WTC11 (cell line): Measurements from ENCODE around the gene MEF2B.

Source experiments
- ARID4B ChIP-seq: sonication (generic); formaldehyde crosslinking; IDR thresholded peaks from 2 replicates; pipeline ENCODE4 v1.8.0; 2023; ENCODE audit warnings: missing genetic modification reagents, mild to moderate bottlenecking, borderline replicate concordance
- CBFB ChIP-seq: sonication (generic); formaldehyde crosslinking; IDR thresholded peaks from 2 replicates; pipeline ENCODE4 v1.8.1; 2022; ENCODE audit warnings: mild to moderate bottlenecking, low read depth, missing genetic modification reagents
- CTCF ChIP-seq: fragments of 200-600 bp; IDR thresholded peaks from 2 replicates; pipeline ENCODE4 v1.8.0; 2022; ENCODE audit warnings: antibody characterized with exemption
- FOXK1 ChIP-seq: sonication (generic); formaldehyde crosslinking; IDR thresholded peaks from 2 replicates; pipeline ENCODE4 v1.8.0; 2022; ENCODE audit warnings: mild to moderate bottlenecking, moderate library complexity, missing genetic modification reagents
- FOXP1 ChIP-seq: sonication (generic); formaldehyde crosslinking; IDR thresholded peaks from 2 replicates; pipeline ENCODE4 v1.8.0; 2022; ENCODE audit warnings: missing genetic modification reagents, mild to moderate bottlenecking, moderate library complexity, borderline replicate concordance
- SMAD3 ChIP-seq: sonication (generic); formaldehyde crosslinking; IDR thresholded peaks from 2 replicates; pipeline ENCODE4 v1.8.0; 2022; ENCODE audit warnings: missing genetic modification reagents, mild to moderate bottlenecking, borderline replicate concordance
- TCF7 ChIP-seq: sonication (generic); formaldehyde crosslinking; IDR thresholded peaks from 2 replicates; pipeline ENCODE4 v1.8.0; 2022; ENCODE audit warnings: mild to moderate bottlenecking, low read depth, missing genetic modification reagents, moderate library complexity
- ZBTB21 ChIP-seq: sonication (generic); formaldehyde crosslinking; IDR thresholded peaks from 2 replicates; pipeline ENCODE4 v1.8.1; 2023; ENCODE audit warnings: mild to moderate bottlenecking, missing genetic modification reagents, borderline replicate concordance
- ZNF671 ChIP-seq: fragments of 250-450 bp; sonication (Bioruptor Pico); IDR thresholded peaks from 2 replicates; pipeline ENCODE4 v1.8.0; 2021; ENCODE audit warnings: mild to moderate bottlenecking
- TF ChIP-seq, protein P1 (sequence below): sonication (generic); formaldehyde crosslinking; IDR thresholded peaks from 2 replicates; pipeline ENCODE4 v1.8.1; 2023; ENCODE audit warnings: mild to moderate bottlenecking, moderate library complexity, missing genetic modification reagents

- TF ChIP-seq CBFB (CRISPR knock-in tag) = no peak
- TF ChIP-seq CTCF = no peak
- TF ChIP-seq ARID4B = no peak
- no peak for TF ChIP-seq ZNF671 (CRISPR knock-in tag)
- no peak for TF ChIP-seq FOXK1 (CRISPR knock-in tag)
- TF ChIP-seq, protein P1, sequence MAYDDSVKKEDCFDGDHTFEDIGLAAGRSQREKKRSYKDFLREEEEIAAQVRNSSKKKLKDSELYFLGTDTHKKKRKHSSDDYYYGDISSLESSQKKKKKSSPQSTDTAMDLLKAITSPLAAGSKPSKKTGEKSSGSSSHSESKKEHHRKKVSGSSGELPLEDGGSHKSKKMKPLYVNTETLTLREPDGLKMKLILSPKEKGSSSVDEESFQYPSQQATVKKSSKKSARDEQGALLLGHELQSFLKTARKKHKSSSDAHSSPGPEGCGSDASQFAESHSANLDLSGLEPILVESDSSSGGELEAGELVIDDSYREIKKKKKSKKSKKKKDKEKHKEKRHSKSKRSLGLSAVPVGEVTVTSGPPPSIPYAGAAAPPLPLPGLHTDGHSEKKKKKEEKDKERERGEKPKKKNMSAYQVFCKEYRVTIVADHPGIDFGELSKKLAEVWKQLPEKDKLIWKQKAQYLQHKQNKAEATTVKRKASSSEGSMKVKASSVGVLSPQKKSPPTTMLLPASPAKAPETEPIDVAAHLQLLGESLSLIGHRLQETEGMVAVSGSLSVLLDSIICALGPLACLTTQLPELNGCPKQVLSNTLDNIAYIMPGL (CRISPR knock-in tag) = no peak
- no peak for TF ChIP-seq FOXP1 (CRISPR knock-in tag)
- TF ChIP-seq TCF7 = no peak
- no peak for TF ChIP-seq SMAD3 (CRISPR knock-in tag)
- TF ChIP-seq ZBTB21 (CRISPR knock-in tag) = no peak
Observed at GRCh38 chr19:19191768-19192077, 21.7 kb upstream of the MEF2B start.
